Measurements from ENCODE around the gene SERPINF2. TPM values are rescaled to one million over a fixed set of nuclear protein-coding genes. Genes with fewer than 3 reads are reported as not detected.
A peak's percentile ranks its signal among the peaks of the same experiment; 100 is the strongest.

The SERPINF2 gene
- total RNA-seq, 1 experiment from 2014 or later = 0.68 TPM

DNA sequence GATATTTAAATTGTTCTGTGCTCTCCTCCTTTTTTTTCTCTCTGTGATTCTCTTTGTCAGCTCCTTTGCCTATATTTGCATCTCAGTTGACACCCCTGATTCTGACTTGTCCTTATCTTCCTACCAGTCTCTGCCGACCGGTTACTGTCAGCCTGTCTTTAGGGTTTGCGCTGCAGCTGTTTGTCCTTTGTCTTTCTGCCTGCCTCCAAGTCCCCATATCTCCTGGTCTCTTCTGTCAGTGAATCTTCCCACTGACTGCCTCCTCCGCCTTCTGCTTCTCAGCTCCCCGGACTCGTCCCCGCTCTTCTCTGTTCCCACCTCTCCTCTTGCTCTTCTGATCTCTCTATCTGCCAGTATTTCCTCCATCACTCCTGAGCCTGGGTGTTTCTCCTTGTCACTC is 37.7 kb upstream of the SERPINF2 start:
- no peak overlapping the region for H2BK120ac ChIP-seq (ENCODE audit: low read depth, low read length, poor library complexity, severe bottlenecking)
- H3K27me3 Mint-ChIP-seq (ENCODE audit: low read depth) = peaks cover 7% of the 10 kb centered on the region
- no peak overlapping the region for H3T11ph ChIP-seq (ENCODE audit: low read length)
- no peak overlapping the region for H3K56ac ChIP-seq (ENCODE audit: insufficient read length, low read depth, low read length)
- H4K5ac ChIP-seq (ENCODE audit: insufficient read length, low read depth, low read length) = no peak overlapping the region
- no peak overlapping the region for H3K18ac ChIP-seq (ENCODE audit: insufficient read length, low read depth, low read length)
- H4K8ac ChIP-seq (replicated peaks; ENCODE audit: insufficient read length, low read depth, low read length) = no peak overlapping the region
- H2BK12ac ChIP-seq (ENCODE audit: insufficient read length, low read depth, low read length) = no peak overlapping the region
- H3K14ac ChIP-seq (ENCODE audit: insufficient read depth, low read length) = no peak overlapping the region
- no peak for TF ChIP-seq CTCF (conservative IDR thresholded peaks at IDR 0.05)
- H3K27me3 ChIP-seq (ENCODE audit: insufficient read depth, low read length) = no peaks in the 10 kb centered on the region
- DNase-seq = no peak
- no peak overlapping the region for H2BK5ac ChIP-seq (ENCODE audit: insufficient read length, low read length)
- H3K79me2 ChIP-seq (ENCODE audit: insufficient read depth, low read length) = no peaks in the 10 kb centered on the region
- H4K20me1 ChIP-seq (ENCODE audit: control insufficient read depth, insufficient read depth, insufficient read length) = no peaks in the 10 kb centered on the region
- H3K9me3 ChIP-seq (ENCODE audit: control insufficient read depth, low read depth, low read length) = no peaks in the 10 kb centered on the region
- no peak overlapping the region for H4K91ac ChIP-seq (ENCODE audit: insufficient read length, low read depth, low read length)
- no peak overlapping the region for H2BK20ac ChIP-seq (ENCODE audit: low read depth, low read length, poor library complexity, severe bottlenecking)
- no peak overlapping the region for H3K4ac ChIP-seq (ENCODE audit: low read depth, low read length)
- no peaks in the 10 kb centered on the region for H3K4me1 ChIP-seq (ENCODE audit: insufficient read depth, low read length)
- H3K9ac ChIP-seq (ENCODE audit: extremely low read depth, insufficient read length, low read length) = no peak overlapping the region
- peaks cover 4% of the 10 kb centered on the region for H3K23me2 ChIP-seq (ENCODE audit: insufficient read length, low read depth, low read length, poor library complexity, severe bottlenecking)
- H3K23ac ChIP-seq (ENCODE audit: insufficient read length, low read depth, low read length) = no peak overlapping the region
- no peak overlapping the region for H2AFZ ChIP-seq (ENCODE audit: low read length)
- H2BK15ac ChIP-seq (ENCODE audit: low read depth, low read length) = no peak overlapping the region
- H3K79me1 ChIP-seq (ENCODE audit: insufficient read depth, low read depth, low read length, poor library complexity, severe bottlenecking) = no peaks in the 10 kb centered on the region
- peaks cover 3 to 5% of the 10 kb centered on the region in 2 experiments; a peak in 3 of 4 replicates for H3K4me1 Mint-ChIP-seq
- H3K4me3 Mint-ChIP-seq = no peak overlapping the region; a peak in 1 of 5 replicates
- no peak overlapping the region for H2AK5ac ChIP-seq (ENCODE audit: insufficient read length, low read length)
- H3K9me3 Mint-ChIP-seq = no peaks in the 10 kb centered on the region
- H3K36me3 Mint-ChIP-seq (ENCODE audit: insufficient read depth in 1 of 3, low read depth in 3 of 3) = no peaks in the 10 kb centered on the region
- H3K27ac ChIP-seq (ENCODE audit: insufficient read length, low read depth, low read length) = no peak overlapping the region
- H3K27ac Mint-ChIP-seq = 0 out of 7 replicates have a peak overlapping the region, but pooled peaks of 1 of the 3 experiments have one; percentile 1
- H3K4me2 ChIP-seq (ENCODE audit: insufficient read depth, insufficient read length, low read length) = no peak overlapping the region
- WGBS (ENCODE audit: extremely low coverage, insufficient read length, low lambda C conversion rate) = no CpG with 5 or more reads among the region's 7 CpGs
